HAP-1 (cell line): ENCODE results near the gene CX3CR1.
A peak's percentile ranks its signal among the peaks of the same experiment; 100 is the strongest.

Experiments
- DNase-seq, 2 experiments: peaks; one replicate each; pipeline ENCODE4 v3.0.0-alpha.2; 2016 to 2020; ENCODE audit warnings: low spot score in 2 of 2
- H3K27me3 ChIP-seq: fragments of 250-450 bp; sonication (Bioruptor Pico); 2 replicates; pipeline ENCODE4 v1.5.1; 2020; ENCODE audit warnings: low read depth, mild to moderate bottlenecking, moderate library complexity
- H3K36me3 ChIP-seq: fragments of 250-450 bp; sonication (Bioruptor Pico); replicated peaks from 2 replicates; pipeline ENCODE4 v1.5.1; 2020; ENCODE audit warnings: mild to moderate bottlenecking
- H3K4me1 ChIP-seq: fragments of 250-450 bp; sonication (Bioruptor Pico); 2 replicates; pipeline ENCODE4 v1.5.1; 2020; ENCODE audit warnings: mild to moderate bottlenecking
- H3K4me3 ChIP-seq: fragments of 250-450 bp; sonication (Bioruptor Pico); 2 replicates; pipeline ENCODE4 v1.5.1; 2020; ENCODE audit warnings: mild to moderate bottlenecking, moderate library complexity
- H3K9me3 ChIP-seq: fragments of 250-450 bp; sonication (Bioruptor Pico); 2 replicates; pipeline ENCODE4 v1.5.1; 2020; ENCODE audit warnings: mild to moderate bottlenecking, moderate library complexity
- in situ Hi-C: fragments of 300-500 bp; cut with MboI; formaldehyde crosslinking; loops from 3 replicates; pipeline ENCODE4 v1.14.3; 2020; ENCODE audit warnings: low sequenced_read_pairs, inconsistent platforms, mixed read lengths

Gene CX3CR1

GRCh38 chr3:39271363-39271914 lies 8.4 kb downstream of the CX3CR1 start:
- Histone ChIP-seq H3K27me3 (peaks cover 2% of the 10 kb centered on the region; the same call in 1 of the 2 replicates), H3K9me3 (no peaks in the 10 kb centered on the region), H3K4me1 (no peaks in the 10 kb centered on the region), H3K4me3 (no peak overlapping the region), H3K36me3 (no peaks in the 10 kb centered on the region)
- DNase-seq = no peak
- in situ Hi-C loops = no loop called here

GRCh38 chr3:39269528-39269927 lies 10.3 kb downstream of the CX3CR1 start:
- Histone ChIP-seq H3K36me3 (no peaks in the 10 kb centered on the region), H3K4me1 (no peaks in the 10 kb centered on the region), H3K9me3 (no peaks in the 10 kb centered on the region), H3K27me3 (no peaks in the 10 kb centered on the region), H3K4me3 (no peak overlapping the region)
- DNase-seq = no peak
- in situ Hi-C loops = no loop called here

- peaks cover 2% of the 10 kb centered on the region; the same call in 1 of the 2 replicates for H3K27me3 ChIP-seq
- in situ Hi-C loops = no loop called here
- no peak overlapping the region for H3K4me3 ChIP-seq
- no peak for DNase-seq
- no peaks in the 10 kb centered on the region for H3K36me3 ChIP-seq
- H3K4me1 ChIP-seq = no peaks in the 10 kb centered on the region
- H3K9me3 ChIP-seq = no peaks in the 10 kb centered on the region
Observed at GRCh38 chr3:39268549-39268900, 11.3 kb downstream of the CX3CR1 start.

DNA sequence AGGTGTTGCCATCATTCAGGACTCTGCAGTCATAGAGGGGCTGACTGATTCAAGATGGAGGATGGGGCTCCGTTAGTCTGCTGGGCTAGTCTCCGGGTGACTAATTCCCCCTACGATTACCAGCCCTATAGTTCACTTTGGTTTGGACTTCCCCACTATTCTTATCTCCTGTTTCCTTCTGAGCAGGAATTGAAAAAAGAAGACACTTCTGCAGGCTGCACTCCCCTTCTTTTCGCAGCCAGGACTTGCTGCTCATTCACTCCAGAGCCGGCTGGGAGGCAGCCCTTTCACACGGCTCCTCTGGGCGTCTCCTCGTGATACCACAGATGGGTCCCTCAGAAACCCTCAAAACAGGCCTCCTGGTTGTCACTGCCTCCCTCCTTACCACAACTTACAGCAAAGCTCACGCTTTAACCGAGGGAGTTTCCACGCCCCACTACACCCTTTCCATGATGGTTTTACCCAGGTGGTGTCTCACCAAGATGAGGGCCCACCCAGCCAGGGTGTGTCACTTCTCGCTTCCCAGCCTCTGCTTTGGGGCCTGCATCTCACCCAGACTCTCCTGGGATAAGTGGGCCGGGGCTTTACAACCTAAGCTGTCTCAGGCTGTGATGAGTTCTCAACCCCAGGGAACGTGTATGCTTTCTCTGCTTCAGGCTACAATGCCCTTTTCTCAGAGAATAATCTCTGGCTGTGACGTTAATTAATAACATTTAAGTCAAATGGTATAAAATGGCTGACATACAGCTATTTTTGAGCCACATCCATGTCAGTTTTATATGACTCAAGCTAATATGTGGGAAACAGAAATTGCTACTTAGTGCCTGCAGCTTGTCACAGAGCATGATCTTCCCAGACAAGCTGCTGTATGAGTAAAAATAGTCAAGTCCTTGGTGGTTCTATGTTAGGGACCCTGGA lies 11.9 kb downstream of the CX3CR1 start:
- peaks cover 6% of the 10 kb centered on the region; the same call in 1 of the 2 replicates for H3K27me3 ChIP-seq
- H3K9me3 ChIP-seq = no peaks in the 10 kb centered on the region
- H3K36me3 ChIP-seq = no peaks in the 10 kb centered on the region
- no peaks in the 10 kb centered on the region for H3K4me1 ChIP-seq
- in situ Hi-C loops = no loop called here
- no peak for DNase-seq
- H3K4me3 ChIP-seq = no peak overlapping the region

DNA sequence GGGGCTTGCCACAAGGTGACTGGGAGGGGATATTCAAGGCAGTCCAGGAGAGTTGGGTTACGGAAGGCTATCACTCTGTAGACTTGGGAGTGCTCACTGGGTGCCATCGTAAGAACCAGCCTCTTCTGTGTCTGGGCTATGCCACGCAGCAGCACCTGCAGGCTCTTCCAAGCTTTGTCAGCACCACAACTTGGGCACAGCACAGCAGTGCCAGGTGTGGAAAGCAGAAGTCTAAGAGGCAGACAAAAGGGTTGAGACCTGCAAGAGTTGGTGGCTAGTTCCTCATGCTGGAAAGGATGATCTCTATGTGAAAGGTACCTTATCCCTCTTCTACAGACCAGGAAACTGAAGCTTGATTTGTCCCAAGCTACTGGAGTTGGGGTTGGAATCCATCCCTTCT lies 15.8 kb downstream of the CX3CR1 start:
- in situ Hi-C loops = no loop called here
- H3K27me3 ChIP-seq = peaks cover 20% of the 10 kb centered on the region
- DNase-seq = no peak
- no peak overlapping the region for H3K4me3 ChIP-seq
- no peaks in the 10 kb centered on the region for H3K4me1 ChIP-seq
- H3K9me3 ChIP-seq = no peaks in the 10 kb centered on the region
- no peaks in the 10 kb centered on the region for H3K36me3 ChIP-seq

DNA sequence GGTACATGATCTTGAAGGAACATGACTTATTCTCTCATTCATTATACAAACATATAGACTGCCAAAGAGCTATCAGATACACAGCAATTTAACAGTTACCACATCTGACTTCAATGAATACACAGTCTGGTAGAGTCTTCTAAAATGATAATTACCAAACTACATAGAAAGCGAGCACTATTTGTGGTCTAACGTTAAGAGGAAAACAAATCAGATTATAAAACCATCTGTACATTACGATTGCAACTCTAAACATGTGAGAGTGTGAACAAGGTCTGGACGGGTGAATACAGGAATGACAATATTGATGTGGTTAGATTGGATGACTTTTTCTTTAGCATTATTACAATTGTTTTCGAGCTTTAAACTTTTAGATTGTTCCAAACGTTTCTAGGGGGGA lies 16.3 kb downstream of the CX3CR1 start:
- no peaks in the 10 kb centered on the region for H3K9me3 ChIP-seq
- no peak overlapping the region for H3K4me3 ChIP-seq
- no peaks in the 10 kb centered on the region for H3K36me3 ChIP-seq
- no peaks in the 10 kb centered on the region for H3K4me1 ChIP-seq
- peaks cover 21% of the 10 kb centered on the region for H3K27me3 ChIP-seq
- no peak for DNase-seq
- in situ Hi-C loops = no loop called here

DNA sequence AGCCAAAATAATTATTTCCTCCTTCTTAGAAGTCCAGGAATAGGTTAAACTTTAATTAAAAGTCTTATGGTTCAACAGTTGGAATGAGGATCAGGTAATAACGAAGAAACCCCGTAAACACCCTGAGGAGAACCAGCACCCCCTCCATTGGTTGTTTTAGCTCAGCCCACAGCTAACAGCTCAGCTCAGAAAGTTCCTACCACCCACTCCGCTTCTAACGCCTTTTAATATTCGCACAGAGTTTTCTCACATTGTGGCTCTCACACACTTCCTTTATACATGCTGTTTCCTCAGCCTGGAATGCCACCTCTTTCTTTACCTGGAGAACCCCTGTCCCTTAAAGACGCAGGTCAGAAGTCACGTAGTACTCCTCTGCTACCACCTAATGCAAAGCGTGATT lies 17.0 kb downstream of the CX3CR1 start:
- Histone ChIP-seq H3K27me3 (peaks cover 24% of the 10 kb centered on the region), H3K9me3 (no peaks in the 10 kb centered on the region), H3K4me1 (no peaks in the 10 kb centered on the region), H3K4me3 (no peak overlapping the region), H3K36me3 (no peaks in the 10 kb centered on the region)
- no peak for DNase-seq
- in situ Hi-C loops = no loop called here

GRCh38 chr3:39261726-39262125 lies 18.1 kb downstream of the CX3CR1 start:
- H3K4me3 ChIP-seq = no peak overlapping the region
- DNase-seq = no peak
- in situ Hi-C loops = no loop called here
- H3K36me3 ChIP-seq = no peaks in the 10 kb centered on the region
- H3K4me1 ChIP-seq = no peaks in the 10 kb centered on the region
- peaks cover 24% of the 10 kb centered on the region for H3K27me3 ChIP-seq
- H3K9me3 ChIP-seq = no peaks in the 10 kb centered on the region

DNA sequence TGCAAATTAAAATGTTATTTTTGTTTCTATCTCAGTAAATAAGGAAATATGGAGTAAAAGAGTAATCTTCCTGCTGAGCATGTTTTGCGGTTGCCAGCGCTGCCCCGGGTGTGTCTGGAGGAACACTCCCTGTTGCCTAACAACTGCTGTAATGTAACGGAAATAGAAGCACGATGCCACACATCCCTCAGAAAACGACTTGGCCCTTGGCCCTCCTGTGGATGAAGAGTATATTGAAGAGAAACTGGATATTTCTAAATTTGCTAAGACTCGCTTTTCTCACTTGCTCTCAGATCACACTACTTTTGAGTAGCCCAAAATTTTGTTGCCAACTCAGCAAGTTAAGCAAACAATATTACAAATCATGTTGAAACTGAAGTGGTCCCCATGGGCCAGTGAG lies 18.9 kb downstream of the CX3CR1 start:
- no peak overlapping the region for H3K4me3 ChIP-seq
- DNase-seq = peak; percentile 11 to 13
- peaks cover 24% of the 10 kb centered on the region for H3K27me3 ChIP-seq
- in situ Hi-C loops = no loop called here
- H3K36me3 ChIP-seq = no peaks in the 10 kb centered on the region
- no peaks in the 10 kb centered on the region for H3K9me3 ChIP-seq
- H3K4me1 ChIP-seq = no peaks in the 10 kb centered on the region

GRCh38 chr3:39260318-39260717 lies 19.5 kb downstream of the CX3CR1 start:
- in situ Hi-C loops = no loop called here
- H3K4me1 ChIP-seq = no peaks in the 10 kb centered on the region
- H3K27me3 ChIP-seq = peaks cover 24% of the 10 kb centered on the region
- H3K36me3 ChIP-seq = no peaks in the 10 kb centered on the region
- no peak overlapping the region for H3K4me3 ChIP-seq
- no peak for DNase-seq
- no peaks in the 10 kb centered on the region for H3K9me3 ChIP-seq

DNA sequence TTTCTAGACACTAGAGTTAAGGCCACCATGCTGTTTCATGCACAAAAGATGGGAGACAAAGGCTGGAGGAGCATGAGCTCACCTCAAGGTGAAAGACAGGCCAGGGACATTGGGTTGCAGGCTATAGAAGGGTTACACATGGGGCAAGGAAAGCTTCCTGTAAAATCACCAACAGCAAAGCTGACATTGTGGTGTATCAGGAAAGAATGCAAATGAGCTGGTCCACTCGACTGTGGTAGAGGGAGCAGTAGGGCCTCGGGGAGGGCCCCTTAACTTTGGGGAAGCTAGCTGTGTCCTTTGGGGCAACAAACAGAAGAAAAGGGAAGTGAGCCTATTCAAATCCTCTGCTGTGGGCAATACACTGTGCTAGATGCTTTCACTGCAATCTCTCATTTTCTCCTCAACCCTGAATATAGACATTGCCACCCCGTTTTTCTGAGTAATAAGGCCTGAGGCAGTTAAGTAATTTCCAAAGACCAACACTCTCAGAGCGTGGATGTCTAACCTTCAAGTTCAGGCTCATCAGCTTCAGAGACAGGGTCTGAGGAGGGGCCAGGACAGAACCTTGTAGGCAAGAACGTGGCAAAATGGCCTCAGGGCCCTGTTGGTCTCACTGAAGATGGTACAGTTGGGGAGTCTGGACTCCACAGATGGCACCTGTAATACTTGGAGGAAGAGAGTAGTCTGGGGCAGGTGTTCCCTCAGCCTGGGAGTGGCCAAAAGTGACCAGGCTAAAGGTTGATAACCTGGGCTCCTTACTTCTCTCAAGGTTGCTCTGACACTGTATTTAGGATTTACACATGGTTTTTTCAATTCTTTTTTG lies 24.1 kb downstream of the CX3CR1 start:
- no peaks in the 10 kb centered on the region for H3K4me1 ChIP-seq
- H3K36me3 ChIP-seq = no peaks in the 10 kb centered on the region
- H3K27me3 ChIP-seq = peaks cover 10% of the 10 kb centered on the region
- H3K9me3 ChIP-seq = no peaks in the 10 kb centered on the region
- no peak for DNase-seq
- H3K4me3 ChIP-seq = no peak overlapping the region
- in situ Hi-C loops = no loop called here

DNA sequence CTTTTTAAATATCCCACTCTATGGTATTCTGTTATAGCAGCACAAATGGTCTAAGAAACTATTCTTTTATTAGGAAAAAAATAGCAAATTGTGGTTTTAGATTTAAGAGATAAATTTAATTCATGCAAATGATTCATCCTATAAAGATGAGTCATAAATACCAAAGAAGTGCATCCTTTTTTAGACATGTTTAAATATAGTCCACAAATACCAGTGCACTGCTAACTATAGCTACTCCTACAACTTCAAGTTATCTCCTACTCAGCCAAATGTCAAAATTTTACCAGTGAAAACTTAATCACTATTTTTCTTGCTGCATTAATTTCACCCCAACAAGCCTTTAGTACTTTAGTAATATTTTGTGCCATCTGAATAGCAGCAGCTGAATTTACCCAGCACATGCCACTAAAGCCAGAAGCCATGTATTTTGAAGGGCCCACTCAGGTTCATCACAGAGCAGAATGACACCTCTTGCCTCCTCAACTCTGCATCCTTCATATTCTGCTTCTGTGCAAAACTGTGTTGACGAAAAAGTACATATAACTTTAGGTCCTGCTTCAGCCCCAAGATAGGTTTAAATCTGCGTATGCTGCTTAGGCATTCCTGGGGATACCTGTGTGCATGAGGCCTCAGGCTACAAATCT lies 24.9 kb downstream of the CX3CR1 start:
- H3K4me3 ChIP-seq = no peak overlapping the region
- no peaks in the 10 kb centered on the region for H3K9me3 ChIP-seq
- DNase-seq = no peak
- H3K4me1 ChIP-seq = no peaks in the 10 kb centered on the region
- H3K36me3 ChIP-seq = no peaks in the 10 kb centered on the region
- in situ Hi-C loops = no loop called here
- H3K27me3 ChIP-seq = 0 out of 2 replicates have a peak, but pooled peaks cover 6% of the 10 kb centered on the region

DNA sequence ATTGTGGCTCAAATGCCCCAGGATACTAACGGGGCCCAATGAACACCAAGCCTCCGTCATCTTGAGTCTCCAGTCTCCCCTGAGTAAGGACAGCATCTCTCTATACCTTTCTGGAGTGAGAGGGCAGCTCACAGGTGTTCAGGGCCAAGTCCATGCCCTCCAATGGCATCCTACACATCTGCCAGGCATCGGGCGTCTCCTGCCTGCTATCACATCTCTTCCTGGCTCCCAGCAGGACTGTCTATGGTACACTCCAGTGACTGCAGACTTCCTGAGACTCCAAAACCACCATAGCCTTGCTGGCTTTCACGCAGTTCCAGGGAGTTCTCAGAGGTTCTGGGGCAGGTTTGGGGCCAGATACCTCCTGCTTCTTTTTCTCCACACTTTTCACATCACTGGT lies 28.3 kb downstream of the CX3CR1 start:
- DNase-seq = no peak
- H3K4me3 ChIP-seq = no peak overlapping the region
- no peaks in the 10 kb centered on the region for H3K36me3 ChIP-seq
- H3K9me3 ChIP-seq = no peaks in the 10 kb centered on the region
- H3K4me1 ChIP-seq = no peaks in the 10 kb centered on the region
- in situ Hi-C loops = no loop called here
- H3K27me3 ChIP-seq = no peaks in the 10 kb centered on the region
